ENCODE results near the gene HSPA14. TPM values are rescaled to one million over a fixed set of nuclear protein-coding genes. Genes with fewer than 3 reads are reported as not detected.

The HSPA14 gene
- total RNA-seq, 2 donors from 2014 or later, result 6.7 to 11.5 TPM

DNA sequence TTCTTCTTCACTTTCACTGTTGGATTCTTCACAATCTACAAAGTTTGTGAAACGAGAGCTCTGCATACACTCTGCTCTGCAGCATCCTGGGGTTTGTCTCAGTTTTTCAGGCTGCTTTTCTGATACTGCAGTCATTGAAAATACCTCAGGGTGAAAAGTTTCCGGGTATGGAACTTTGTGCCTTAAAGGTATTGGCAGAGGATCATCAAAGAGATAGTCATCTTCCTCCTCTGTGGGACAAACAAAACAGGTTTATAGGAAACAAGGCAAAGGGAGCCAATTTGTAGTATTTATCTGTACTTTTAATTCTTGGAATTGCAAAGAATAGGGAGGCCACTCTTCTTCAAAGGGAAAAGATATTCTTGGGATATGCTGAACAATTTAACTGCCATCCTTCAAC lies 71.0 kb downstream of the HSPA14 start:
- WGBS, result 34% methylated on average over 2 of the region's 2 CpGs
- Histone ChIP-seq H3K9me3 (no peaks in the 10 kb centered on the region), H3K36me3 (no peaks in the 10 kb centered on the region), H3K4me3 (no peak overlapping the region), H3K4me1 (replicated peaks) (peaks cover 4% of the 10 kb centered on the region), H3K27ac (peak overlapping the region in 1 of 2 donors; percentile 43), H3K27me3 (replicated peaks; ENCODE audit: insufficient read depth) (no peaks in the 10 kb centered on the region)
- intact Hi-C loops (cut with DNase I), result no loop called here
- no peak for TF ChIP-seq POLR2AphosphoS5 (IDR thresholded peaks at IDR 0.05)
- TF ChIP-seq, protein P1, sequence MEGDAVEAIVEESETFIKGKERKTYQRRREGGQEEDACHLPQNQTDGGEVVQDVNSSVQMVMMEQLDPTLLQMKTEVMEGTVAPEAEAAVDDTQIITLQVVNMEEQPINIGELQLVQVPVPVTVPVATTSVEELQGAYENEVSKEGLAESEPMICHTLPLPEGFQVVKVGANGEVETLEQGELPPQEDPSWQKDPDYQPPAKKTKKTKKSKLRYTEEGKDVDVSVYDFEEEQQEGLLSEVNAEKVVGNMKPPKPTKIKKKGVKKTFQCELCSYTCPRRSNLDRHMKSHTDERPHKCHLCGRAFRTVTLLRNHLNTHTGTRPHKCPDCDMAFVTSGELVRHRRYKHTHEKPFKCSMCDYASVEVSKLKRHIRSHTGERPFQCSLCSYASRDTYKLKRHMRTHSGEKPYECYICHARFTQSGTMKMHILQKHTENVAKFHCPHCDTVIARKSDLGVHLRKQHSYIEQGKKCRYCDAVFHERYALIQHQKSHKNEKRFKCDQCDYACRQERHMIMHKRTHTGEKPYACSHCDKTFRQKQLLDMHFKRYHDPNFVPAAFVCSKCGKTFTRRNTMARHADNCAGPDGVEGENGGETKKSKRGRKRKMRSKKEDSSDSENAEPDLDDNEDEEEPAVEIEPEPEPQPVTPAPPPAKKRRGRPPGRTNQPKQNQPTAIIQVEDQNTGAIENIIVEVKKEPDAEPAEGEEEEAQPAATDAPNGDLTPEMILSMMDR (IDR thresholded peaks at IDR 0.05), result no peak
- no peak for TF ChIP-seq POLR2A (IDR thresholded peaks at IDR 0.05)
- DNase-seq (ENCODE audit: low spot score), result no peak

- TF ChIP-seq, protein P1 (IDR thresholded peaks at IDR 0.05), result no peak
- TF ChIP-seq POLR2AphosphoS5 (IDR thresholded peaks at IDR 0.05) (no peak), POLR2A (IDR thresholded peaks at IDR 0.05) (no peak)
- no peak overlapping the region for H3K27ac ChIP-seq
- no peaks in the 10 kb centered on the region for H3K27me3 ChIP-seq (replicated peaks; ENCODE audit: insufficient read depth)
- no peak for DNase-seq (ENCODE audit: low spot score)
- intact Hi-C loops (cut with DNase I), result no loop called here
- H3K4me1 ChIP-seq (replicated peaks), result peaks cover 4% of the 10 kb centered on the region
- WGBS, result 87% methylated on average over 4 of the region's 4 CpGs
- H3K4me3 ChIP-seq, result no peak overlapping the region
- H3K9me3 ChIP-seq, result no peaks in the 10 kb centered on the region
- H3K36me3 ChIP-seq, result no peaks in the 10 kb centered on the region
Observed at GRCh38 chr10:14910953-14911352, 72.8 kb downstream of the HSPA14 start.

- WGBS, result 95% methylated on average over 3 of the region's 3 CpGs
Observed at GRCh38 chr10:14911801-14912200, 73.7 kb downstream of the HSPA14 start.

DNA sequence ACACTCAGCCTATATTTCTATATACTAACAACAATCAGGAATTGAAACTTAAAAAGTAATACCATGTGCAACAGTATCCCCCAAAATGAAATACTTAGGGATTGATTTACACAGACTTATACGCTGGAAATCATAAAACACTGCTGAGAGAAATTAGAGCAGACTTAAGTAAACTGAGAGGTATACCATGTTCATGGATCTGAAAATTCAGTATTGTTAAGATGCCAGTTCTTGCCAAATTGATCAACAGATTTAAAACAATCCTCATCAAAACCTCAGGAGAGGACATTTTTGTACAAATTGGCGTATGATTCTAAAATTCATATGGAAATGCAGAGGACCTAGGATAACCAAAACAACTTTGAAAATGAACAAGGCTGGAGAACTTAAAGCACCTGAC lies 78.5 kb downstream of the HSPA14 start:
- no peaks in the 10 kb centered on the region for H3K27me3 ChIP-seq (replicated peaks; ENCODE audit: insufficient read depth)
- intact Hi-C loops (cut with DNase I), result no loop called here
- H3K9me3 ChIP-seq, result no peaks in the 10 kb centered on the region
- H3K4me3 ChIP-seq, result no peak overlapping the region
- peaks cover 0 to 9% of the 10 kb centered on the region in 2 donors for H3K36me3 ChIP-seq
- 87% methylated on average over 2 of the region's 2 CpGs for WGBS
- no peak overlapping the region for H3K27ac ChIP-seq
- no peak for DNase-seq (ENCODE audit: low spot score)
- H3K4me1 ChIP-seq (replicated peaks), result no peaks in the 10 kb centered on the region
- no peak for TF ChIP-seq POLR2AphosphoS5 (IDR thresholded peaks at IDR 0.05)
- TF ChIP-seq POLR2A (IDR thresholded peaks at IDR 0.05), result no peak
- TF ChIP-seq, protein P1 (IDR thresholded peaks at IDR 0.05), result no peak

More at GRCh38 chr10:14911801-14912200, 73.7 kb downstream of the HSPA14 start:
- Histone ChIP-seq H3K4me3 (no peak overlapping the region), H3K4me1 (replicated peaks) (peaks cover 4% of the 10 kb centered on the region), H3K9me3 (no peaks in the 10 kb centered on the region), H3K27ac (no peak overlapping the region), H3K36me3 (no peaks in the 10 kb centered on the region), H3K27me3 (replicated peaks; ENCODE audit: insufficient read depth) (no peaks in the 10 kb centered on the region)
- DNase-seq (ENCODE audit: low spot score), result no peak
- TF ChIP-seq POLR2A (IDR thresholded peaks at IDR 0.05) (no peak), POLR2AphosphoS5 (IDR thresholded peaks at IDR 0.05) (no peak)
- TF ChIP-seq, protein P1 (IDR thresholded peaks at IDR 0.05), result no peak
- intact Hi-C loops (cut with DNase I), result no loop called here

DNA sequence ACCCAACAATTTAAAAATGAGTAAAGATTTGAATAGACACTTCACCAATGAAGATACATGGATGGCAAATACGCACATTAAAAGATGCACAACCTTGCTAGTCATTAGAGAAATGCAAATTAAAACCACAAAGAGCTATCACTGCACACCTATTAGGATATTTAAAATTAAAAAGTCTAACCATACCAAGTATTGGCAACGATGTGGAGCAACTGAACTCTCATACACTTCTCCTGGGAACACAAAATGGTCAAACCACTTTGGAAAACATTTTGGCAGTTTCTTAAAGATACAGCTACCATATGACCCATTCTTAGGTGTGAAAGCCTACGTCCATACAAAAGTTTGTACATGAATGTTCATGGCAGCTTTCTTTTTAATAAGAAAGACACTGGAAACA lies 79.7 kb downstream of the HSPA14 start:
- DNase-seq (ENCODE audit: low spot score), result no peak
- WGBS, result 99% methylated on average over 3 of the region's 3 CpGs
- no peaks in the 10 kb centered on the region for H3K4me1 ChIP-seq (replicated peaks)
- H3K27me3 ChIP-seq (replicated peaks; ENCODE audit: insufficient read depth), result no peaks in the 10 kb centered on the region
- intact Hi-C loops (cut with DNase I), result no loop called here
- no peak overlapping the region for H3K4me3 ChIP-seq
- TF ChIP-seq POLR2AphosphoS5 (IDR thresholded peaks at IDR 0.05) (no peak), POLR2A (IDR thresholded peaks at IDR 0.05) (no peak)
- TF ChIP-seq, protein P1 (IDR thresholded peaks at IDR 0.05), result no peak
- no peak overlapping the region for H3K27ac ChIP-seq
- H3K36me3 ChIP-seq, result peaks cover 0 to 9% of the 10 kb centered on the region in 2 donors
- no peaks in the 10 kb centered on the region for H3K9me3 ChIP-seq
